ENCODE results near the gene FUT3. TPM values are rescaled to one million over a fixed set of nuclear protein-coding genes. Genes with fewer than 3 reads are reported as not detected.

FUT3 gene
- not detected in 2 replicates for total RNA-seq

DNA sequence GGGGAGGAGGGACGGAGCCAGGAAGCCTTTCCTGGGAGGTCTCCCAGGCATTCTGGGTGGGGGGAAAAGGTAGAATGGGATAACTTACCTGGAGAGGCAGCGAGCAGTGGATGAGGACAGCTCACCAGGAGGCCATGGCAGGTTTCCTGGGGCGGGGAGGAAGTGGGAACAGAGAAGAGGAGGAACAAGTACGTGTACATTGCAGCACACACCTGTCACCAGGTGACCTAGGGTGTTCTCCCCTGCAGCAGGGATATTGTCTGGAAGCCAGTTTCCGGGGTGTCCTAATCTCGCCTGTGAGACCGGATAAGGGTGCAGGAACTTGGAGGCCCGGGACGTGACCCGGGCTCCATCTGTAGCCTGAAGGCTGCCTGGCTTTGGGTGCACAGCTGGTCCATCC, at the start of gene FUT3:
TSS of gene FUT3 (minus strand) at position 148 of the 400 bp plus-strand sequence.

GRCh38 chr19:5839065-5840017, 11.9 kb downstream of the FUT3 start, which contains the start of gene FUT6:
TSS of gene FUT6 (minus strand) at chr19:5839702. CDS start at chr19:5832567, 7,135 bp downstream.

DNA sequence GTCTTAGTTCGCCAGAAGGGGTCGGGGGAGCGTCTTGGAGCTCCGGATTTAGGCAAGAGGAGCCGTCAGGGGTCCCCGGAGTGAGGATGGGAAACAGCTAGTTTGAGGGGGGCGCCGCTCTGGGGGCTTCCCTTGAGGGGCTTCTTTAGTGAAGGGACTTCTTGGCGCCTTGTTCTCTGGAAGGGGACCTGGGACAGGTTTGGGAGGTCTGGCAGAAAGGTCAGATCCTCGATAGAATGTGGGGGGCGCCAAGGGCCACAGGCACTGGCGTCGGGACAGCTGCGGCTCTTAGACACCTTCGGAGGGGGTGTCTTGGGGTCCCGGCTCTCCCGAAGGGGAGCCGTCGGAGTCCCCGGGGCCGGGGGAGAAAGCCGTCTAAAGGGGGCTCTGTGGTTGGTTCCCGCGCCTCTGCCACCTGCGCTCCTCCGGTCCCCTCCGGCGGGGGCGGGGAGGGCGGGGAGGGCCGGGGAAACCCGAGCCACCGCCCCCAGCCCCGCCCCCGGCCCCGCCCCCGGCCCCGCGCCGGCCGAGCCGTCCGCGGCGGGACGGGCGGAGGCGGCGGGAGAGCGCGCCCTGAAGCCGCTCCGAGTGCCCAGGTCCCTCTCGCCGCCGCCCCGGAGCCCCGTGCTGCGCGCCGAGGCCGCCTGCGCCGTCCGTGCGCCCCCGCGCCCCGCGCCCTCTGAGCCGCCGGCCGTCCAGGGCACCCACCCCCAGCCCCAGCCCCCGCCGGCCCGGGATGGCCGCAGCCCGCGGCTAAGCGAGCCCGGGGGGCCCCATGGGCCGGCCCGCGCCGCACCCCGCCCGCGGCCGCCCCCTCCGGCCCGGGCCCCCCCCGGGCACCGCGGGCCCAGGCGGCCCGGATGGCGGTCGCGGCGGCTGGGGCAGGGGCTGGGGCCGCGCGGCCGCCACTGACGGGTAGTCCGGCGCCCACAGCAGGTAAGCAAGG, 46.5 kb downstream of the FUT3 start, which contains the start of gene NRTN:
TSS of gene NRTN (plus strand) at position 552 of the 946 bp plus-strand sequence. CDS start 19,099 bp downstream, outside the sequence.

Other genes starting within 250 kb of the FUT3 start
- 27.9 and 45.0 TPM in 2 replicates for gene SAFB2, start 228.7 kb downstream of the FUT3 start, total RNA-seq
- 33.8 and 54.7 TPM in 2 replicates for gene SAFB, start 228.4 kb downstream of the FUT3 start, total RNA-seq
- 28.3 and 37.5 TPM in 2 replicates for gene MICOS13, start 170.9 kb downstream of the FUT3 start, total RNA-seq
- 4.7 and 11.4 TPM in 2 replicates for gene HSD11B1L, start 170.4 kb downstream of the FUT3 start, total RNA-seq
- gene RPL36, start 161.2 kb downstream of the FUT3 start, total RNA-seq, result 291 and 466 TPM in 2 replicates
- gene LONP1, start 131.3 kb downstream of the FUT3 start, total RNA-seq, result 51.4 and 71.4 TPM in 2 replicates
- gene CATSPERD, start 130.8 kb downstream of the FUT3 start, total RNA-seq, result not detected in 2 replicates
- 0.37 and 0.78 TPM in 2 replicates for gene PRR22, start 66.7 kb downstream of the FUT3 start, total RNA-seq
- gene DUS3L, start 60.3 kb downstream of the FUT3 start, total RNA-seq, result 44.4 and 48.9 TPM in 2 replicates
- 0.20 TPM in 1 of 2 replicates, not detected in the other for gene NRTN, start 46.4 kb downstream of the FUT3 start, total RNA-seq
- gene FUT6, start 11.7 kb downstream of the FUT3 start, total RNA-seq, result not detected in 2 replicates
- gene FUT5, start 19.1 kb upstream of the FUT3 start, total RNA-seq, result not detected in 2 replicates
- 216 and 438 TPM in 2 replicates for gene NDUFA11, start 52.3 kb upstream of the FUT3 start, total RNA-seq
- 4.3 and 5.5 TPM in 2 replicates for gene VMAC, start 53.4 kb upstream of the FUT3 start, total RNA-seq
- 4.9 and 5.5 TPM in 2 replicates for gene CAPS, start 62.8 kb upstream of the FUT3 start, total RNA-seq
- 40.1 and 47.3 TPM in 2 replicates for gene RANBP3, start 126.7 kb upstream of the FUT3 start, total RNA-seq

Measured in subcutaneous preadipocyte (primary cell).